Activated CD4-positive, alpha-beta T cell treated with anti-CD3 and anti-CD28 coated beads for 48 hours (primary cell): Measurements from ENCODE around the gene KLF6.
A peak's percentile ranks its signal among the peaks of the same experiment; 100 is the strongest.
"Not testable (repeated sequence)": the region's sequence is repeated elsewhere in the genome, so short reads cannot be mapped to it uniquely, and the experiment has no call there.

Experiments used
- DNase-seq: peaks from one replicate; pipeline ENCODE4 v3.0.0-alpha.2; 2020

The KLF6 gene

DNA sequence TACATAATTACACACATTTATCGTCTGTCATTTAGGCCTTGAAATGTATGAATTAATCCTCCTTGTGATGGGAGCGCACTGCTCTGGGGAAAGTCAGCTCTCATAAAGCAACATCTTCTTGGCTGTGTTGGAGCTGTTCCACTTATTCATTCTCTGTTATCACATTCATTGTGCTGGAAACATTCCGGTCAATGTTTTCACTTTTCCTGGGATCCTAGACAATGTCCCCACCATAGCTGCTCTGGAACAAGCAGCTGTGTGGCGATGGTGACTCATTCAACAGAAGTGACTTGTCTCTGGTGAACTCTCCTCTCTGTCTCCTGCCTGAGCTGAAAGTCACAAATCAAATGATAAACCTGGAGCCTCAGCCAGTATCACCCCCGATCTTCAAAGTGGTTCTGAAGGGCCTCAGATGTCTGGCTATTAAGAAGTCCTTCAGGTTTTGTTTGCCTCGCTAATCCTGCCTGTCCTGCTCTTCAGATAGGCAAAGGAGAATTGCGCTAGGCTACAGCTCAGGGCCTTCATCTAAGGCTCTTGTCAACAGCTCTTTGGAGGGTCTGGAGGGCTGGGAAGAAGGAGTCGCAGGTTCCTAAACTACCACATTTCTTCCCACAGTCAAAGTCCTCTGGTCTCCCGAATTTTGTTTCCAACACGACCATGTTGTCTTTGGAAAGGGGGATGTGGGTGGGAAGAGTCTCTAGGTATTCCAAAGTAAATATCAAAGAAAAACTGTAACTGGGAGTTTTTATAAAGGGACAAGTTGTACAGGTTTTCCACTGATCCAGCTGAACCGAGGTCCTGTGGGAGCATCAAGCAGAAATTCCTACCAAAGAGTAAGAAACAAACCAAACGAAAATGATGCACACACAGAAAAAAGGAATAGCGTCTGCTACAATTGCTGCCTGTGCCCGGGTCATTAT, 29.3 kb downstream of the KLF6 start:
- DNase-seq = peak; percentile 37

GRCh38 chr10:3754727-3755439, 30.1 kb downstream of the KLF6 start:
- peak; percentile 34 for DNase-seq

DNA sequence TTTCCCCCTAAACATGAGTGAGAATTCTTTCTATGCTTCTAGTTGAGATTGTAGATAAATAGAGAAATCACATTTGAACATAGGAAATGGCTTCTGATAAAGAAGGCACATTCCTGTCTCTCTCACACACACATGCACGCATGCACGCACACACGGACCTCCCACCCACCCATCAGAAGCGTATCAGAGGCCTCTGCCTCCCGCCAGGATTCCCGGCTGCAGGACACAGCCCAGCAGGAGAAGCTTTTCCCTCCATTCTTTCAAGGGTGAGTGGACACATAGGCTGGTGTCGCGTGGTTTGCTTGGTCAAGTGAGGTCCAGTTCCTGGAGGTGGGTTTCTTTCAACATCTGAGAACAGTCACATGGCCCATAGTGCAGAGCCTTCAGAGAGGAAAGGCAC, 34.2 kb downstream of the KLF6 start:
- no peak for DNase-seq

DNA sequence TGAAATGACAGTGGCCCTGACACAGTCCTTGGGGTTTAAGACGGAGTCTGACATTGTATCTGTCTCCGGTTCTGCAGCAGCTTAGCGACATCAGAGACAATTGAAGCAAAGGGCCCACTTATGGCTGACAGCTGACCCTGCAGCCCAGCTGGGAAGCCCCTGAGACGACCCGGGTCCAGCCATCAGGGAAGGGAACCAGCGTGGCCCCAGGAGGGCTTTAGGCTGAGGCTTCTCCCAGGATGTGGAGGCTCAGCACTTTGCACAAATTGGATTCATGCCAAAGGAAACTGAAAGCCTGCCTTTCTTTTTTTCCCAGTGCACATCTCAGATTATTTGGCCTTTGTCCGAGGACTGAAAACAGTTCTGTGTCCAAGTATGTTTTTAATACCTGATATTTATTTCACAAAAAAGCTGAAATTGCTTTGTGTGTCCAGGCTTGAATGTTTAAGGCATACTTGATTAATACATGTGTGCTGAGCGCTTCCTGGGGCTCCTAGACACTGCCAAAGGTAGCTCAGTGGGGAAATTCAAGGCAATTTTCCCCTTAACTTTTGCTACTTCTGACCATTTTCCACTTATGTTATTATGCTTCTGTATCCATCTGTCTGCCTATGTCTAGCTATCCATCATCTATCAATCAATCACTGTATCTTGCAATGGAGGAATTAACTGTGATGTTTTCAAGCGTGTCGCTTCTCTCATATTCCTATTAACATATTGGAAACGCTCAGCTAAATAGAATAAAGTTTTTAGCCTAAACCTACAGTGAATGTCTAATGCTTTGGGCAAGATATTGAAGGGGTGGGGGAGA, 34.8 kb downstream of the KLF6 start:
- no peak for DNase-seq

GRCh38 chr10:3749600-3749999, 35.4 kb downstream of the KLF6 start:
- no peak for DNase-seq

GRCh38 chr10:3749011-3749410, 36.0 kb downstream of the KLF6 start:
- DNase-seq = no peak

GRCh38 chr10:3748484-3748883, 36.5 kb downstream of the KLF6 start:
- no peak for DNase-seq

DNA sequence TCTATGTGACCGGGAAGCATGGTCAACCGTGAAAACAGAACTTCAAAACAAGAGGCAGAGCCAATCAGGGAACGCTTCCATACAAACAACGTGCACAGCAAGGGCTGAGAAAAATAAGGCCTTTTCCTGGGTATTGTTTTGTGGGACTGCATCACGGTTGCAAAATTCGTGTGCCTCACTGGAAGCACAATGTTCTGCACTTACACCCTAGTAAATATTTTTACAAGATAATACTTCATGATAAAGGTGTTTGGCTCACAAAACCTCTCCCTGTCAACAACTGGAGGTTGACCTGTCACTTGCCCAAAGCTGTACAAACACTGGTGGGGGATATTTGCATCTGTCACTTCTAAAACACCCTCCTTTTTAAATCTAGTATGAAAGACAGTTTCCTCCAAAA, 37.0 kb downstream of the KLF6 start:
- no peak for DNase-seq

- DNase-seq = no peak
These were observed 37.6 kb downstream of the KLF6 start for GRCh38 chr10:3747248-3747960.

GRCh38 chr10:3746634-3747033, 38.4 kb downstream of the KLF6 start:
- DNase-seq = no peak

DNA sequence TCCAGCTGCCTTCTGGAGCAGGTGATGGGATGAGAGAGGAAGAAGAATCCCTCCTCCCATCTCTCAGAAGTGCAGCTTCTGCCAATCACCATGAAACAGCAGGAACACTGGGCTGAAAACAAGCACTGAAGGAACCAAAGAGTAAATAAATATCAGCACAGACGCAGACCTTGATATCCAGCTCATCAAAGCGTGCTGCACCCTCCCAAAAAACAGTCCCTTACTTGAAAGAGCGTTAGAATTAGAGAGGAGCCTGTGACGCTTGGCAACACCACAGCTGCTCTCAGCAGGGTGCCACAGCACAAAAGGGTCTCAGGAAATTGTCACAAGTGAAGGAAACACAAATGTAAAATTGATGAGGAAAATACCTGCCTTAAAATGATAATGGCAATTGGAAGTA, 39.5 kb downstream of the KLF6 start:
- DNase-seq = no peak

- DNase-seq = no peak
These were observed 43.1 kb downstream of the KLF6 start for GRCh38 chr10:3741688-3742461.

DNA sequence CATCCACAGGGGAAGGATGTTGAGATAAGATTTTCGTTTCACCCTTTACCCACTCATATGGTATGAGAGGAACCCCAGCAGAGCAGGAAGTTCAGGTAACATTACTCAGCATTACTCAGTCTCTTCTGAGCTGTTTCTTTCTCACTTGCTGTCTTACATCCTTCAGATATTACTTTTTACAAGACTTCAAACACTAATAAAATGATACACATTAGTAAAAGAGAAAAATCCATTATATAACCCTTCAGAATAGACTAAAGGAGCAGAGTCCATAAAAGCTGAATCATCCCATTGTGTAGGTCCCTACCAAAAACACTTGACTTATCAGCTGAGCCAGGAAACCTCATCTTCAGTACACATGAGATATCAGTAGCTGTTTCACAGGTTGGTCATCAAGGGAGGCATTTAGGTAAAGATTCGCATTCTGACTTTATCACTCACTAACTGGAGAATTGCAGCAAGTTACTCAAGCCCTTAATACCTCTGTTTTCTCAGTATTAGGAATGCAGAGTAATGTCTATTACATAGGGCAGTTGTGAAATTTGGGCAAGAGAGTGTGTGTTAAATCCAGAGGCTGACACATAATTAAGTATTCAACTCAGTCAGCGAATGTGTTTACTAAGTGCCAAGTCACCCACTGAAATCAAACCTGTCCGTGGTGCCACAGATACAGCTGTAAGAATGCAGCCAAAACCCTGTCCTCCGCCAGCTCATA, 44.7 kb downstream of the KLF6 start:
- peak; percentile 42 for DNase-seq

DNA sequence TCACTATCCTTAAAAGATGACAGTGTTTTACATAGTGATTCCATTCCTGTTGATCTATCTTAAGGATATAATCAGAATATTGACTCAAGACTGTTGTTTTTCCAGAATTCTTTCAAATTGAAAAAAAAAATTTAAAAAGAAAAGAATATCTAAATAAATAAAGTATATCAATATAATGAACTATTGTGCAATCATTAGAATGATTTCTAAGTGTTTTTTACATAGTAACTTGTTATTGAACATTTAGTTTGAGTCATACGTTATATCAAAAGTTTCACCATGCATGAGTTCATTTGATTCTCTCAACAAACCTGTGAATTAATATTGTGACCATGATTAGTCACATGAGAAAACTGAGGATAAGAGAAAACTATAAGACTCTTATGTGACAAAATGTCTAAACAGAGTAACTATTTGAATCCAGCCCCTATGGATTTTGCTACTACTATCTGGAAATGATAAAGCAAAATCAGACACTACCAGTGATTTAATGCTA, 46.1 kb downstream of the KLF6 start:
- no peak for DNase-seq

DNA sequence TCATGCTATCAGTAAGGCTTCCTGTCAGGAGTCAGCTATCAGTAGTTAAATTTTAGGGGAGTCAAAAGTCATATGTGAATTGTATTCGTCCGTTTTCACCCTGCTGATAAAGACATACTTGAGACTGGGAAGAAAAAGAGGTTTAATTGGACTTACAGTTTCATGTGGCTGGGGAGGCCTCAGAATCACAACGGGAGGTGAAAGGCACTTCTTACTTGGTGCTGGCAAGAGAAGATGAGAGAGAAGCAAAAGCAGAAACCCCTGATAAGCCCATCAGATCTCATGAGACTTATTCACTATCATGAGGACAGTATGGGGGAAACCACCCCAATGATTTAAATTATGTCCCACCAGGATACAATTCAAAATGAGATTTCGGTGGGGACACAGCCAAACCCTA, 47.1 kb downstream of the KLF6 start:
- DNase-seq = no peak

GRCh38 chr10:3735175-3735574, 49.8 kb downstream of the KLF6 start:
- no peak for DNase-seq

DNA sequence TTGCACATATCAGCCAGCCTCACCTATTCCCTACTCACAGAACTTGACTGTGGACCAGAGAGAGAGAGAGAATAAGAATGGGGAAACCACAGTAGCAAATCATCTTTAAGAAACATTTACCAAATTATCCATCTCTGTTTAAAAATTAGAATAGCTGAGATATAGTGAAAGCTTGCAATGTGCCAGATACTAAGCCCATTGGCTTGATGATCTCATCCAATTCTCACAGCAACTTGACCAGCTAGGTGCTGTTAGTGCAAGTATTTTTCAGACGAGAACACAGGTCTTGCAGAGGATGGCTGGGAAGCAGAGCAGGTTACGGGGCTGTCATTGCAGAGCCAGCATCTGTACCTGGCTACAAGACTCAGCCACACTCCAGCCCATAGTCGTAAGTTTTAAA, 50.9 kb downstream of the KLF6 start:
- no peak for DNase-seq

- DNase-seq = not testable (repeated sequence)
These were observed 52.8 kb downstream of the KLF6 start for GRCh38 chr10:3732183-3732582.

DNA sequence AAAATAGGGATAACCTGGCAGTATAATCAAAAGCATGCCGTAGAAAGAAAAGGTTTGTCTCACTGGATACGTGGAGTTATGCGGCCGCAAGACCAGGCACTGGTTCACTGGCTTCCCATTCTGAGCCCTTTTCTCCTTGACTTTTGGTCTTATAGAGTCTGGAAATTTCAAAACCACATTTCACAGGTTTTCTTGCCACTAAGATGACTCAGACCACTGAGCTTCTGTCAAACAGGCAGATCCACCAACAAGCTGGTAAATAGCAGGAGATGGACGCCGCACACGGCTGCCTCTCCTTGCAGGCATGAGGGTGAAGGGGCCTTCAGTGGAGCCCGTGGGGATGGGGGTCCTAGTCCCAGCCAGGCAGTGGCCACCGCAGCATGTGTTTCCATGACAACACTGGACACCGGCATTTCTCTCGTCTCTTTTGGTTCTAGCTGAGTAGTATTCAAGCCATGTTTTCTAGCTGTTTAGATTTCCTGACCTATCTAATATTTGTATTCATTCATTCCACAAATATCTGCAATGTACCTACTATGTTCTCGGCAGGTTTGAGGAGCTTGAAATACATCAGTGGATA, 55.5 kb downstream of the KLF6 start:
- DNase-seq = no peak

DNA sequence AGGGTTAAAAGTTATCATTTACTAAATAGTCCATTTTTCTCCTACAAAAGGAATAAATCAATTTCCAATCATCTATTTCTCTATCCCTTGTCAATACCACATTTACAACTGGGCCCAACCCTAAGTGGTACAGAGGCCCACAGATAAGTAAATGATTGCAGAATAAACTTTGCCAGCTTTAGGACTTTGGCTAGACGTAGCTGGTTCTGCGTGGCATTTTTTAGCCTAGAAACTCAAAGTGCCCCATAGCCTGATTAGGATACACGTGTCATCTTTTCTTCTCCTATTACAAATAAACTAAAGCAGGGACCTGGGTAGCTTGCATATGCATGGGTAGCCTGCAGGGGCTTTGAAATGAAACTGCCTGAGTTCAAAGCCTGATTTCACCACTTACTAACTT, 56.4 kb downstream of the KLF6 start:
- DNase-seq = no peak

DNA sequence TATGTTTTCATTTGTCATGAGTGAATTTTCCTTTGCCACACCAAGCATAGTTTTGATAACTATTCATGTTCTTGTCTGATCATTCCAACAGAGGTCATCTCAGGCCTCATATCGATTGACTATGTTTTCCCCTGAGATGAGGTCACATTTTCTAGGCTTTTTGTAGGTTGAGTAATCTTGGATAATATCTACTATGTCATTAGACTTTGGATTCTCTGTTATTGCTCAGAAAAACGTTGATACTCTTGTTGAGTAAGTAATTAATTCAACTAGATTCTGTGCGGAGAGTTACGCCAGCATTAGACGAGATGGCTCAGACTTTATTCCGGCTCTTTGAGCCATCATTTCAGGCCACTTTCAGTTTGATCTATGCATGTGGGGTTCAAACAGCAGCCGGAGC, 57.7 kb downstream of the KLF6 start:
- no peak for DNase-seq
